HepG2 (cell line): ENCODE results near the gene KLF11. TPM values are rescaled to one million over a fixed set of nuclear protein-coding genes. Genes with fewer than 3 reads are reported as not detected.

Source experiments
- BORCS8-MEF2B ChIP-seq: sonication (generic); formaldehyde crosslinking; IDR thresholded peaks from 2 replicates; pipeline ENCODE4 v1.8.0; 2022; ENCODE audit warnings: mild to moderate bottlenecking, missing genetic modification reagents
- HNF1A ChIP-seq, 2 experiments: sonication (generic) in 1 of 2; formaldehyde crosslinking in 1 of 2; IDR thresholded peaks; 2 replicates each; pipeline versions ENCODE4 v1.4.0 to v1.6.1; 2016 to 2020; ENCODE audit warnings: borderline replicate concordance in 1 of 2, low read depth in 1 of 2, mild to moderate bottlenecking in 1 of 2, missing genetic modification reagents in 1 of 2
- HNRNPL ChIP-seq: fragments of 200-400 bp; formaldehyde crosslinking; IDR thresholded peaks from 2 replicates; pipeline ENCODE4 v1.6.1; 2017; ENCODE audit warnings: mild to moderate bottlenecking, low read depth, low read length
- MIXL1 ChIP-seq: IDR thresholded peaks from 2 replicates; pipeline ENCODE4 v1.6.1; 2016
- NCOA5 ChIP-seq: sonication (generic); formaldehyde crosslinking; IDR thresholded peaks from 2 replicates; pipeline ENCODE4 v1.4.0; 2020; ENCODE audit warnings: missing genetic modification reagents
- NR1H2 ChIP-seq: sonication (generic); formaldehyde crosslinking; IDR thresholded peaks from 2 replicates; pipeline ENCODE4 v1.8.1; 2022; ENCODE audit warnings: low read depth, missing genetic modification reagents, borderline replicate concordance
- RAD51 ChIP-seq: fragments of 450-650 bp; IDR thresholded peaks from 2 replicates; pipeline ENCODE4 v1.6.1; 2016; ENCODE audit warnings: borderline replicate concordance
- RBFOX2 ChIP-seq: fragments of 200-400 bp; formaldehyde crosslinking; IDR thresholded peaks from 2 replicates; pipeline ENCODE4 v1.6.1; 2017; ENCODE audit warnings: low read depth, mild to moderate bottlenecking, low read length
- SOX6 ChIP-seq, 2 experiments: fragments of 450-650 bp in 1 of 2; sonication (generic) in 1 of 2; formaldehyde crosslinking in 1 of 2; IDR thresholded peaks; 2 replicates each; pipeline versions ENCODE4 v1.4.0 to v1.6.1; 2017 to 2020; ENCODE audit warnings: antibody characterized with exemption in 1 of 2, mild to moderate bottlenecking in 1 of 2, missing genetic modification reagents in 1 of 2
- STAG1 ChIP-seq: sonication (generic); formaldehyde crosslinking; IDR thresholded peaks from 2 replicates; pipeline ENCODE4 v1.4.0; 2020; ENCODE audit warnings: missing genetic modification reagents
- SYNCRIP ChIP-seq: fragments of 200-400 bp; formaldehyde crosslinking; IDR thresholded peaks from 2 replicates; pipeline ENCODE4 v1.6.1; 2018; ENCODE audit warnings: mild to moderate bottlenecking, low read depth, low read length; ENCODE audit not compliant: insufficient read depth
- TMF1 ChIP-seq: sonication (generic); formaldehyde crosslinking; IDR thresholded peaks from 2 replicates; pipeline ENCODE4 v1.8.1; 2022; ENCODE audit warnings: low read depth, missing genetic modification reagents
- UBTF ChIP-seq: sonication (generic); formaldehyde crosslinking; IDR thresholded peaks from 2 replicates; pipeline ENCODE4 v1.4.0; 2020; ENCODE audit warnings: mild to moderate bottlenecking, missing genetic modification reagents
- ZBTB4 ChIP-seq: sonication (generic); formaldehyde crosslinking; IDR thresholded peaks from 2 replicates; pipeline ENCODE4 v1.4.0; 2020; ENCODE audit warnings: missing genetic modification reagents, mild to moderate bottlenecking, borderline replicate concordance
- ZBTB7A ChIP-seq: sonication (generic); formaldehyde crosslinking; IDR thresholded peaks from 2 replicates; pipeline ENCODE4 v1.8.0; 2022; ENCODE audit warnings: mild to moderate bottlenecking, missing genetic modification reagents
- ZFP90 ChIP-seq: sonication (generic); formaldehyde crosslinking; IDR thresholded peaks from 2 replicates; pipeline ENCODE4 v1.8.0; 2022; ENCODE audit warnings: missing genetic modification reagents, mild to moderate bottlenecking, inconsistent platforms, borderline replicate concordance
- ZNF138 ChIP-seq: sonication (generic); formaldehyde crosslinking; IDR thresholded peaks from 2 replicates; pipeline ENCODE4 v1.5.0; 2020; ENCODE audit warnings: mild to moderate bottlenecking, low read depth, missing genetic modification reagents
- ZNF224 ChIP-seq: sonication (generic); formaldehyde crosslinking; IDR thresholded peaks from 2 replicates; pipeline ENCODE4 v1.5.0; 2020; ENCODE audit warnings: mild to moderate bottlenecking, missing genetic modification reagents
- ZNF446 ChIP-seq: sonication (generic); formaldehyde crosslinking; IDR thresholded peaks from 2 replicates; pipeline ENCODE4 v1.5.0; 2020; ENCODE audit warnings: mild to moderate bottlenecking, missing genetic modification reagents
- ZSCAN20 ChIP-seq: sonication (generic); formaldehyde crosslinking; IDR thresholded peaks from 2 replicates; pipeline ENCODE4 v1.4.0; 2020; ENCODE audit warnings: missing genetic modification reagents, mild to moderate bottlenecking, borderline replicate concordance
- polyA plus RNA-seq, 8 experiments: library from polyadenylated mRNA; depleted of rRNA in 3 of 8; stranded (reverse) in 7 of 8; unstranded in 1 of 8; fragments of >200 nt; fragmentation: Illumina TruSeq in 4 of 8; extraction: Trizol in 4 of 8; gene quantifications; 2 replicates each; pipeline versions ENCODE4 v1.2.1 to v1.2.3, GENCODE V29; 2011 to 2016; ENCODE audit warnings: low read depth in 4 of 8, missing spikeins in 1 of 8, mixed read lengths in 1 of 8; ENCODE audit not compliant: insufficient read depth in 1 of 8
- total RNA-seq, 5 experiments: library from RNA; depleted of rRNA; stranded (reverse); fragments of >200 nt; fragmentation: Illumina TruSeq; extraction: Trizol; gene quantifications; 2 replicates each; pipeline ENCODE4 v1.2.3, GENCODE V29; 2016; ENCODE audit warnings: low read depth in 1 of 5

Gene KLF11
- total and polyA plus RNA-seq, 2 of the 13 experiments (the other 11 are each of a cell fraction or from before 2014, with no cell fraction given) = 2.5 to 11.8 TPM

GRCh38 chr2:10079870-10080535 lies 36.7 kb downstream of the KLF11 start, which contains the start of gene CYS1 (continued):
- no peak for TF ChIP-seq HNF1A (IDR thresholded peaks at IDR 0.05; ENCODE audit: low read depth)
- TF ChIP-seq HNF1A (CRISPR knock-in tag; IDR thresholded peaks at IDR 0.05; ENCODE audit: borderline replicate concordance) = no peak
- no peak for TF ChIP-seq SYNCRIP
- TF ChIP-seq ZFP90 (CRISPR knock-in tag) = no peak
- 0 out of 2 replicates have a peak, but pooled peaks have one; percentile 3 for TF ChIP-seq UBTF
- TF ChIP-seq NR1H2 (CRISPR knock-in tag) = no peak
- TF ChIP-seq TMF1 (CRISPR knock-in tag) = no peak
- no peak for TF ChIP-seq NCOA5
- TF ChIP-seq ZNF446 = peak; percentile 14; the same call in 1 of the 2 replicates
- no peak for TF ChIP-seq ZBTB7A (CRISPR knock-in tag)
- TF ChIP-seq HNRNPL = no peak
- no peak for TF ChIP-seq ZSCAN20 (CRISPR knock-in tag)
- no peak for TF ChIP-seq MIXL1 (CRISPR knock-in tag)
- no peak for TF ChIP-seq RAD51
- no peak for TF ChIP-seq RBFOX2
- no peak for TF ChIP-seq ZBTB4
- TF ChIP-seq SOX6 (IDR thresholded peaks at IDR 0.05) = no peak
- TF ChIP-seq SOX6 (CRISPR knock-in tag; IDR thresholded peaks at IDR 0.05) = no peak
- TF ChIP-seq ZNF224 (CRISPR knock-in tag) = no peak
- TF ChIP-seq ZNF138 (CRISPR knock-in tag) = no peak
- TF ChIP-seq STAG1 (CRISPR knock-in tag) = peak; percentile 3; the same call in 1 of the 2 replicates
- no peak for TF ChIP-seq BORCS8-MEF2B
